H9 (cell line): Measurements from ENCODE around the gene PELO. TPM values are rescaled to one million over a fixed set of nuclear protein-coding genes. Genes with fewer than 3 reads are reported as not detected.

Experiments used
- DNase-seq: peaks from one replicate; pipeline ENCODE4 v3.0.0-alpha.2; 2017
- H2AFZ ChIP-seq: one replicate; pipeline ENCODE4 v1.6.1; 2013; ENCODE audit warnings: mild to moderate bottlenecking, low read length, control low read depth, moderate library complexity
- H2AK5ac ChIP-seq: 2 replicates; pipeline ENCODE4 v1.6.1; 2013; ENCODE audit warnings: low read length, control low read depth, mixed read lengths; ENCODE audit not compliant: insufficient read length
- H2BK120ac ChIP-seq: one replicate; pipeline ENCODE4 v1.6.1; 2013; ENCODE audit warnings: low read depth, mild to moderate bottlenecking, low read length, control low read depth, inconsistent platforms; ENCODE audit not compliant: poor library complexity, severe bottlenecking
- H2BK12ac ChIP-seq: 2 replicates; pipeline ENCODE4 v1.6.1; 2013; ENCODE audit warnings: low read length, control low read depth, mixed read lengths, low read depth; ENCODE audit not compliant: insufficient read length
- H2BK15ac ChIP-seq: 2 replicates; pipeline ENCODE4 v1.6.1; 2013; ENCODE audit warnings: low read depth, low read length, control low read depth
- H2BK20ac ChIP-seq: one replicate; pipeline ENCODE4 v1.6.1; 2013; ENCODE audit warnings: low read depth, mild to moderate bottlenecking, low read length, control low read depth, inconsistent platforms; ENCODE audit not compliant: poor library complexity, severe bottlenecking
- H2BK5ac ChIP-seq: 2 replicates; pipeline ENCODE4 v1.6.1; 2013; ENCODE audit warnings: low read length, control low read depth, mixed read lengths; ENCODE audit not compliant: insufficient read length
- H3K14ac ChIP-seq: 2 replicates; pipeline ENCODE4 v1.6.1; 2013; ENCODE audit warnings: low read length, control low read depth; ENCODE audit not compliant: insufficient read depth
- H3K18ac ChIP-seq: 2 replicates; pipeline ENCODE4 v1.6.1; 2013; ENCODE audit warnings: low read depth, mild to moderate bottlenecking, mixed read lengths, low read length, control low read depth; ENCODE audit not compliant: insufficient read length
- H3K23ac ChIP-seq: 2 replicates; pipeline ENCODE4 v1.6.1; 2013; ENCODE audit warnings: low read length, control low read depth, mixed read lengths, low read depth; ENCODE audit not compliant: insufficient read length
- H3K23me2 ChIP-seq: 2 replicates; pipeline ENCODE4 v1.6.1; 2013; ENCODE audit warnings: low read depth, mild to moderate bottlenecking, mixed read lengths, low read length, control low read depth; ENCODE audit not compliant: insufficient read length, poor library complexity, severe bottlenecking
- H3K27ac ChIP-seq: 2 replicates; pipeline ENCODE4 v1.5.1; 2013; ENCODE audit warnings: low read length, control low read depth, mixed read lengths, low read depth; ENCODE audit not compliant: insufficient read length
- H3K27me3 ChIP-seq: 2 replicates; pipeline ENCODE4 v1.6.1; 2013; ENCODE audit warnings: low read length, control low read depth, inconsistent platforms; ENCODE audit not compliant: insufficient read depth
- H3K4ac ChIP-seq: 2 replicates; pipeline ENCODE4 v1.6.1; 2013; ENCODE audit warnings: low read depth, mild to moderate bottlenecking, control low read depth, inconsistent platforms, low read length, moderate library complexity
- H3K4me1 ChIP-seq: 2 replicates; pipeline ENCODE4 v1.6.1; 2013; ENCODE audit warnings: low read length, control low read depth, inconsistent platforms; ENCODE audit not compliant: insufficient read depth
- H3K4me2 ChIP-seq: 2 replicates; pipeline ENCODE4 v1.6.1; 2013; ENCODE audit warnings: low read length, control low read depth, mixed read lengths; ENCODE audit not compliant: insufficient read length, insufficient read depth
- H3K56ac ChIP-seq: 2 replicates; pipeline ENCODE4 v1.6.1; 2013; ENCODE audit warnings: low read depth, mild to moderate bottlenecking, mixed read lengths, low read length, control low read depth; ENCODE audit not compliant: insufficient read length
- H3K79me1 ChIP-seq: 2 replicates; pipeline ENCODE4 v1.6.1; 2013; ENCODE audit warnings: low read depth, mild to moderate bottlenecking, moderate library complexity, low read length, control low read depth, inconsistent platforms; ENCODE audit not compliant: insufficient read depth, poor library complexity, severe bottlenecking
- H3K79me2 ChIP-seq: 2 replicates; pipeline ENCODE4 v1.6.1; 2013; ENCODE audit warnings: low read length, control low read depth, inconsistent platforms; ENCODE audit not compliant: insufficient read depth
- H3K9ac ChIP-seq: 2 replicates; pipeline ENCODE4 v1.6.1; 2013; ENCODE audit warnings: low read length, control low read depth, mixed read lengths; ENCODE audit not compliant: insufficient read length; ENCODE audit errors: extremely low read depth
- H3K9me3 ChIP-seq: one replicate; pipeline ENCODE4 v1.6.1; 2013; ENCODE audit warnings: low read depth, low read length, inconsistent platforms; ENCODE audit not compliant: control insufficient read depth
- H3T11ph ChIP-seq: one replicate; pipeline ENCODE4 v1.6.1; 2013; ENCODE audit warnings: mild to moderate bottlenecking, low read length, control low read depth, inconsistent platforms
- H4K20me1 ChIP-seq: one replicate; pipeline ENCODE4 v1.6.1; 2013; ENCODE audit not compliant: control insufficient read depth, insufficient read length, insufficient read depth
- H4K5ac ChIP-seq: 2 replicates; pipeline ENCODE4 v1.6.1; 2013; ENCODE audit warnings: low read depth, mild to moderate bottlenecking, mixed read lengths, low read length, control low read depth; ENCODE audit not compliant: insufficient read length
- H4K8ac ChIP-seq: replicated peaks from 2 replicates; pipeline ENCODE4 v1.6.1; 2013; ENCODE audit warnings: low read length, control low read depth, mixed read lengths, low read depth; ENCODE audit not compliant: insufficient read length
- H4K91ac ChIP-seq: 2 replicates; pipeline ENCODE4 v1.6.1; 2013; ENCODE audit warnings: low read depth, mild to moderate bottlenecking, moderate library complexity, mixed read lengths, low read length, control low read depth; ENCODE audit not compliant: insufficient read length
- H3K27ac Mint-ChIP-seq, 3 experiments: 2 replicates in 2 of 3; 3 replicates in 1 of 3; pipeline ENCODE4 v1.8.0; 2020 to 2021; ENCODE audit warnings: mixed read lengths in 3 of 3, mild to moderate bottlenecking in 1 of 3, moderate library complexity in 1 of 3
- H3K27me3 Mint-ChIP-seq: 2 replicates; pipeline ENCODE4 v1.8.0; 2021; ENCODE audit warnings: low read depth, mild to moderate bottlenecking, moderate library complexity, mixed read lengths
- H3K36me3 Mint-ChIP-seq, 3 experiments: 2 replicates in 2 of 3; 3 replicates in 1 of 3; pipeline ENCODE4 v1.8.0; 2020 to 2021; ENCODE audit warnings: low read depth in 3 of 3, mixed read lengths in 3 of 3; ENCODE audit not compliant: insufficient read depth in 1 of 3
- H3K4me1 Mint-ChIP-seq, 2 experiments: 2 replicates each; pipeline ENCODE4 v1.8.0; 2020; ENCODE audit warnings: mixed read lengths in 2 of 2
- H3K4me3 Mint-ChIP-seq, 2 experiments: 2 replicates in 1 of 2; 3 replicates in 1 of 2; pipeline ENCODE4 v1.8.0; 2020 to 2021; ENCODE audit warnings: mild to moderate bottlenecking in 2 of 2, mixed read lengths in 2 of 2, moderate library complexity in 1 of 2
- H3K9me3 Mint-ChIP-seq, 2 experiments: 2 replicates in 1 of 2; 3 replicates in 1 of 2; pipeline ENCODE4 v1.8.0; 2020; ENCODE audit warnings: mild to moderate bottlenecking in 2 of 2, mixed read lengths in 2 of 2, moderate library complexity in 1 of 2
- WGBS: extraction: QIAGEN DNeasy Blood & Tissue Kit; methylation state at CpG from one replicate; pipeline ENCODE4 v1.1.7; 2013; ENCODE audit warnings: missing lambda C conversion rate, low lambda C conversion rate, mixed read lengths; ENCODE audit not compliant: insufficient read length; ENCODE audit errors: extremely low coverage; 5-methylcytosine and 5-hydroxymethylcytosine counted together
- total RNA-seq: library from RNA; stranded (reverse); gene quantifications from 2 replicates; pipeline ENCODE4 v1.2.1, GENCODE V29; 2021
- TF ChIP-seq, protein P1 (sequence below): fragments of 200-600 bp; sonication (generic); conservative IDR thresholded peaks from 3 replicates; pipeline ENCODE4 v1.8.0; 2021; ENCODE audit warnings: antibody characterized with exemption, mild to moderate bottlenecking

The PELO gene
- total RNA-seq, 1 experiment from 2014 or later: 20.3 TPM

DNA sequence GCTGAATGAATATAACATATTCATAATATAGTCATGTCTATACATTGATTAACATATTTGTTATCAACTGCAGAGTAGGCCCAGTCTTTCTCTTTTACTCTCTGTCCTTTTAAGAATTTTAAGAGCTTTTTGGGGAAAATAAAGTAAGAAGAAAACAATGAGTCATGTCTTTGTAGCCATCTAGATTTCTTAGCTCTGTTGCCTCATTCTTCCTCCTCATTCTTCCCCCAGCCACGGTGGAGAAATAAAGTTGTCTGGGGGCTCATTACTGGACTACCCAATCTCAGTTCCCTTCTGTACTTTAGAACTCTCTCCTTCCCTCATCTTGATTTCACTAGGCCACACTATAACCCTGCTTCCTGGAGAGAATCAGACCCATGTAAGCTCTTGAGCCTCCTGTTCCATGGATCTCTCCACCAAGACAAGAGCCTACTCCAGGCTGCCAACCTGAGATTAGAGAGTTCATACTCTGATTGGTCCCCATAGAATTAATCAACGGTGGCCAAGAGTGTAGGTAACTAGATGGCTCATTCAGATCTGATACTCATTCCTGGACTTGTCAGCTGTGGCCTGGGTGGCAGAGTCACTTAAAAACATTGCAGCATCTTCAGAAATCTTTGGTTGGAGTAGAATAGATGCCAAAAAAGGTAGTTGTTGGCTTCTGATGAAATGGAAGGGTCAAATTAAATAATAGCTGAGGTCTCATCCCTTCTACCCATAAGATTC is 44.2 kb downstream of the PELO start:
- no peak for DNase-seq
- H3K27ac Mint-ChIP-seq: no peak overlapping the region

More for the DNA sequence above, 44.2 kb downstream of the PELO start:
- Mint-ChIP-seq H3K4me3 (no peak overlapping the region), H3K27me3 (no peaks in the 10 kb centered on the region), H3K36me3 (peaks cover 0 to 8% (median 1%) of the 10 kb centered on the region in 3 experiments; a peak in 2 of 7 replicates), H3K4me1 (no peaks in the 10 kb centered on the region), H3K9me3 (peaks cover 5 to 8% of the 10 kb centered on the region in 2 experiments; a peak in 3 of 5 replicates)
- Histone ChIP-seq H4K91ac (no peak overlapping the region), H3K27me3 (no peaks in the 10 kb centered on the region), H2AFZ (no peak overlapping the region), H3K56ac (no peak overlapping the region), H3T11ph (no peak overlapping the region), H2BK15ac (no peak overlapping the region), H3K79me2 (no peaks in the 10 kb centered on the region), H3K14ac (no peak overlapping the region), H3K9ac (no peak overlapping the region), H3K23me2 (no peaks in the 10 kb centered on the region), H3K9me3 (no peaks in the 10 kb centered on the region), H4K8ac (no peak overlapping the region), H4K20me1 (no peaks in the 10 kb centered on the region), H2AK5ac (no peak overlapping the region), H2BK12ac (no peak overlapping the region), H3K4me2 (no peak overlapping the region), H3K27ac (no peak overlapping the region), H2BK120ac (no peak overlapping the region), H4K5ac (no peak overlapping the region), H3K4ac (no peak overlapping the region), H3K23ac (no peak overlapping the region), H2BK5ac (no peak overlapping the region), H3K4me1 (no peaks in the 10 kb centered on the region), H3K79me1 (no peaks in the 10 kb centered on the region), H2BK20ac (no peak overlapping the region), H3K18ac (no peak overlapping the region)
- TF ChIP-seq, protein P1, sequence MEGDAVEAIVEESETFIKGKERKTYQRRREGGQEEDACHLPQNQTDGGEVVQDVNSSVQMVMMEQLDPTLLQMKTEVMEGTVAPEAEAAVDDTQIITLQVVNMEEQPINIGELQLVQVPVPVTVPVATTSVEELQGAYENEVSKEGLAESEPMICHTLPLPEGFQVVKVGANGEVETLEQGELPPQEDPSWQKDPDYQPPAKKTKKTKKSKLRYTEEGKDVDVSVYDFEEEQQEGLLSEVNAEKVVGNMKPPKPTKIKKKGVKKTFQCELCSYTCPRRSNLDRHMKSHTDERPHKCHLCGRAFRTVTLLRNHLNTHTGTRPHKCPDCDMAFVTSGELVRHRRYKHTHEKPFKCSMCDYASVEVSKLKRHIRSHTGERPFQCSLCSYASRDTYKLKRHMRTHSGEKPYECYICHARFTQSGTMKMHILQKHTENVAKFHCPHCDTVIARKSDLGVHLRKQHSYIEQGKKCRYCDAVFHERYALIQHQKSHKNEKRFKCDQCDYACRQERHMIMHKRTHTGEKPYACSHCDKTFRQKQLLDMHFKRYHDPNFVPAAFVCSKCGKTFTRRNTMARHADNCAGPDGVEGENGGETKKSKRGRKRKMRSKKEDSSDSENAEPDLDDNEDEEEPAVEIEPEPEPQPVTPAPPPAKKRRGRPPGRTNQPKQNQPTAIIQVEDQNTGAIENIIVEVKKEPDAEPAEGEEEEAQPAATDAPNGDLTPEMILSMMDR: no peak
- no CpG with 5 or more reads among the region's 2 CpGs for WGBS
